Epithelial cell of proximal tubule (primary cell): ENCODE measurements around the gene FRMD4B. TPM values are rescaled to one million over a fixed set of nuclear protein-coding genes. Genes with fewer than 3 reads are reported as not detected.

Source experiments
- DNase-seq: peaks from one replicate; pipeline ENCODE4 v3.0.0-alpha.2; 2011; ENCODE audit warnings: low read depth
- H3K4me3 ChIP-seq: 2 replicates; pipeline ENCODE4 v1.5.1; 2011; ENCODE audit warnings: low read depth, mild to moderate bottlenecking, low read length
- CTCF ChIP-seq: conservative IDR thresholded peaks from 2 replicates; pipeline ENCODE4 v1.5.1; 2012; ENCODE audit warnings: low read depth, mild to moderate bottlenecking, low read length
- total RNA-seq: library from RNA; depleted of rRNA; stranded (reverse); fragments of >200 nt; gene quantifications from 2 replicates; pipeline ENCODE4 v1.2.3, GENCODE V29; 2015

FRMD4B gene
- total RNA-seq, 1 donor from 2014 or later = 21.7 TPM

GRCh38 chr3:69406163-69406562, 20.3 kb upstream of the FRMD4B start:
- TF ChIP-seq CTCF = no peak
- DNase-seq = no peak
- H3K4me3 ChIP-seq = no peak overlapping the region

GRCh38 chr3:69405067-69405466, 19.2 kb upstream of the FRMD4B start:
- H3K4me3 ChIP-seq = no peak overlapping the region
- DNase-seq = no peak
- TF ChIP-seq CTCF = no peak

GRCh38 chr3:69403454-69403853, 17.6 kb upstream of the FRMD4B start:
- H3K4me3 ChIP-seq = no peak overlapping the region
- TF ChIP-seq CTCF = no peak
- DNase-seq = no peak

GRCh38 chr3:69400683-69401082, 14.8 kb upstream of the FRMD4B start:
- no peak overlapping the region for H3K4me3 ChIP-seq
- TF ChIP-seq CTCF = no peak
- DNase-seq = no peak

- no peak overlapping the region for H3K4me3 ChIP-seq
- TF ChIP-seq CTCF = no peak
- DNase-seq = no peak
Measured at GRCh38 chr3:69392850-69393249, 7.0 kb upstream of the FRMD4B start.

GRCh38 chr3:69392415-69392814, 6.5 kb upstream of the FRMD4B start:
- no peak for DNase-seq
- no peak overlapping the region for H3K4me3 ChIP-seq
- no peak for TF ChIP-seq CTCF

- no peak overlapping the region for H3K4me3 ChIP-seq
- DNase-seq = no peak
- TF ChIP-seq CTCF = no peak
Measured at GRCh38 chr3:69391554-69391953, 5.7 kb upstream of the FRMD4B start.
